8988T (cell line): ENCODE results near the gene SMCHD1.
"Not testable (repeated sequence)": the region's sequence is repeated elsewhere in the genome, so short reads cannot be mapped to it uniquely, and the experiment has no call there.

ENCODE experiments used
- DNase-seq: peaks from one replicate; pipeline ENCODE4 v3.0.0; 2011

SMCHD1 gene

DNA sequence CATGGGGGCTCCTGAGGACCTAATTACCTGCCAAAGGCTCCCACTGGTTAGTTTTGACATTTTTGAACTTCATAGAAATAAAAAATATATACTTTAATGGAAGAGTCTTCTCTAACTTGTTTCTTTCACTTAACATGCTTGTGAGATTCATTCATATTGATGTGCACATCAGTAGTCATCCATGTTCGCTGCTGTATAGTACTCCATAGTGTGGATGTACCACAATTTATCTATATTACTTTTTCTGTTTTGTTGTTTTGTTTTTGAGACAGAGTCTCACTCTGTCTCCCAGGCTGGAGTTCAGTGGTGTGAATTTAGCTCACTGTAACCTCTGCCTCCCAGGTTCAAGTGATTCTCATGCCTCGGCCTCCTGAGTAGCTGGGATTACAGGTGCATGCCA, 168.4 kb downstream of the SMCHD1 start:
- DNase-seq = no peak

DNA sequence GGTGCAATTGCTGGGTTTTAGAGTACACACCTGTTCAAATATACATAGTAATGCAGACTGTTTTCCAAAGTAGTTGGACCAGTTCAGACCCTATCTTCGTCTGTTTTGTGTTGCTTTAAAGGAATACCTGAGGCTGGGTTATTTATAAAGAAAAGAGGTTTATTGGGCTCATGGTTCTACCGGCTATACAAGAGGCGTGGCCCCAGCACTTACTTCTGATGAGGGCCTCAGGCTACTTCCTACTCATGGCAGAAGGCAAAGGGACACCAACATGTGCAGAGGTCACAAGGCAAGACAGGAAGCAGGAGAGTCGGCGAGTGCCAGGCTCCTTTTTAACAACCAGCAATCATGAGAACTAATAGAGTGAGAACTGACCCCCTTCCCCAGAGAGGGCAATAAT, 169.3 kb downstream of the SMCHD1 start:
- no peak for DNase-seq

DNA sequence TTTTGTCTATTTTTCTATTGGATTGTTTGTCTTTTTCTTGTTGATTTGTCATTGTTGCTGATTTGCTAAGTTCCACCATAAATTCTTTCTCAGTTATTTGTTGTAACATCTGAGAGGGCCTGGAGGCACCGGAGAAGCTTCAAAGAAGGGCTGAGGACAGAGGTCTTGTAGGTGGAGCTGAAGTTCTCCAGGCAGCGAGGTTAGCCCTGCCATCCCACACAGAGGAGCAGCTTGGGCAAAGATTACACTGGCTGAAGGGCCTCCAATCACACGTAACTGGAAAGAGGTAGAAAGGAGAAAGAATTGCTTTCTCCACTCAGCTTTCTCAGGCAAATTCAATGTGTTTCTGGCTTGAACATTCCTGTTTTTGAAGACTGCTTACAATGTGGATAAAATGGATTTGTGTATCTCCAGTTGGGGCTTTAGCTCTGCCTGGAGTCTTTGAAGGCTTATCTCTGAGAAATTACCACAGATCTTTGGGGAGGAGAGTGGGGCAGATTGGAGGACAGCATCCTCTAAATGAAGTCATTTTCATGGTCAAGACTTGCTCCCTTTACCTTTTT, 170.2 kb downstream of the SMCHD1 start:
- DNase-seq = no peak

DNA sequence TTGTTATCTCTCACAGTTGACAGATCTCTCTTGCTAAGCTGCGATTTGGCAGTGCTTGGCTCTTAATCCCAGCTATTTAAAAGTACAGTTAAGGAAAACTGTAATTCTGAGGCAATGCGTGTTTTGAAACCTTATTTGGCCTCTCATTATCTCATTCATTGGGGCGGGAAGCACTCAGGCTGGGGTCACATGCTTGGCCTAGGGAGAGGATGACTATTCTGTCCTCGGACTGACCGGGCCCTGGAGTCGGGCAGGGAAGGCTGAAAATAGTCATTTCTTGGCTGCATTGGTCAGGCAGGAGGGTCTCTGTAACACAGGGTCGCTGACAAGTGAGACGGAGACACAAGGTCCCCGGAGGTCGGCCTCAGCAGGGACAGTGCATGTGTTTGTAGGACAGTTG, 171.1 kb downstream of the SMCHD1 start:
- DNase-seq = no peak

- no peak for DNase-seq
These were observed 171.5 kb downstream of the SMCHD1 start for GRCh38 chr18:2827061-2827460.

GRCh38 chr18:2836118-2836517, 180.6 kb downstream of the SMCHD1 start:
- not testable (repeated sequence) for DNase-seq

- not testable (repeated sequence) for DNase-seq
These were observed 181.8 kb downstream of the SMCHD1 start for GRCh38 chr18:2837290-2837689.

GRCh38 chr18:2839202-2839601, 183.7 kb downstream of the SMCHD1 start:
- no peak for DNase-seq

- no peak for DNase-seq
These were observed 185.0 kb downstream of the SMCHD1 start for GRCh38 chr18:2840521-2840920.

GRCh38 chr18:2843146-2843545, 187.6 kb downstream of the SMCHD1 start:
- no peak for DNase-seq

DNA sequence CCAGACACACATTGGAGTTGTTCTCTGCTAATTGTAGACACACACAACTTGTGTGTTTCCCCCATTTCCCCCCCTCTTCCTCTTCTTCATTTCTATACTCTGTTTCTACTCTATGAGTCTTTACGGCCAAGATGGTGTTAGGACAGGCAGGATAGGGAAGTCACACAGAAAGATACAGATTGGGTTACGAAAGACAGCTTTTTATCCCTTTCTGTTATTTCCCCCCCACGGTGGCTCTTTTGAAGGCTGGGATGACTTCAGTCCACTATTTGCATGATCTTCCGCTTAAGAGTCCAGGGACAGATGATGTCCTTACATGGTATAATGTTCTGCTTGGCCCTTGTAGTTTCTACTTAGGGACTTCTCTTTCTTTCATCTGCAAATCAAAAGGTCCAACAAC, 189.6 kb downstream of the SMCHD1 start:
- no peak for DNase-seq

DNA sequence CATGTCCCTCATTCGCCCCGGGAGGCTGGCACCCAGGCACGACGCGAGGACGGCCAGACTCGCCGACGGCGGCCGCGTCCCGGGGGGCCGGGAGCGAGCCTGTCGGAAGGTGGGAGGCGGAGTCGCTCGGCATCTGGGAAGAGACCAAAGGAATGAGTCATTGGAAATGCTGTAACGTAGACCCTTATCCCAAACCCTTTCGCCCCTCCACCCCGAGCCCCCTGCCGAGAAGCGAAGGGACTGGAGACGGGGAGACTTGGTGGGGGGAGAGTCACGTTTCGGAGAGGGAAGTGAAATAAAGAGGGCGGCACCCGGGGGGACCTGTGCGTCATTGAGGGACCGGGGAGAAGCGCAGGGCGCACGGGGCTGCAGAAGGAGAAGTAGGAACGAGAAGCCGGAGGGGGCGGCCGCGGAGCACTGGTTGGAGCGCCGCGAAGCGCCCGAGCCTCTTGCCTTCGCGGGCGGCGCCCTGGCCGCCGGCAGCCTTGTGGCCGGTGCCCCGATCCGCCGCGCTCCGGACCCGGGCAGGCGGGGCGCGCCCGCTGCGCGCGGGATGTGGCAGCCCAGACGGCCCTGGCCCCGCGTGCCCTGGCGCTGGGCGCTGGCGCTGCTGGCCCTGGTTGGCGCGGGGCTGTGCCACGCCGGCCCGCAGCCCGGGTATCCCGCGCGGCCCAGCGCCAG, 191.2 kb downstream of the SMCHD1 start, which contains the start of gene EMILIN2:
Gene EMILIN2 (plus strand): TSS at position 371 of the 681 bp plus-strand sequence. CDS start 183 bp downstream, at position 554.
- peak; percentile 57 for DNase-seq

DNA sequence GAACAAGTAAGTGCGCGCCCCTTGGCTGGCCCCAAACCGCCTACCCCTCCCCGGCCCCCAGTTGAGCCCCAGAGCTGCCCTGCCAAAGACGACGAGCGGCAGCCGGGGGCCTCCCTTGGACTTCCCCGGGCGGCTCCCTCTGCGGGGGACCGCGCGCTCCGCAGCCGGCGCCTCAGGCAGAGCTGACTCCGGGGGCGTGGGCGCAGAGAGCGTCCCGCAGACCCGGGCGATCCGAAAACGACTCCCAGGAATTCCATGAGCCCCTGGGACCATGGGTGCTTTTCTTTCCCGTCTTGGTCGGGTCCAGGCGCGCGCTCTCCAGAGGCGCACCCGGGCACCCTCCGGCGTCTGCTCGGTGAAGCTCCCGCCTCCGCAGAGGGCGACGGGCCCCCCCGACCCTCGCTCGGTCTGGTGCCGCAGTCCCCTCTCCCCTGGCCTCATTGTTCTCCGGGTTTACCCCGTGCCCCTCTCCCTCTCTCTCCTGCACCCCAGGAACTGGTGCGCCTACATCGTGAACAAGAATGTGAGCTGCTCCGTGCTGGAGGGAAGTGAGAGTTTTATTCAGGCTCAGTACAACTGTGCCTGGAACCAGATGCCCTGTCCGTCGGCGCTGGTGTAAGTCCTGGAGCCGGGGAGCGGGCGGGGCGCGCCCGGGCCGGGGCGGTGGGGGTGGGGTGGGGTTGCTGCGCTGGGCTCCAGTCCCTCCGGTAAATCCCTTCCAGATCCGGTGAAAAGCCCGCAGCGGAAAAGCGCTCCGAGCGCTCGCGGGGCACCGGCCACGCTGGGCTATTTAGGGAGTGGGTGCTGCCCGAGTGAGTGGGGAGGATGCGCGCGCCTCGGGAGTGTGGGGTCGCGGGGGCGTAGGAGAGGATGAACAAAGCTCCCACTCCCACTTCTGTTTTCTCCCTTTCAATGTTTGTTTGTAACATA, 192.1 kb downstream of the SMCHD1 start:
- DNase-seq = peak; percentile 63

DNA sequence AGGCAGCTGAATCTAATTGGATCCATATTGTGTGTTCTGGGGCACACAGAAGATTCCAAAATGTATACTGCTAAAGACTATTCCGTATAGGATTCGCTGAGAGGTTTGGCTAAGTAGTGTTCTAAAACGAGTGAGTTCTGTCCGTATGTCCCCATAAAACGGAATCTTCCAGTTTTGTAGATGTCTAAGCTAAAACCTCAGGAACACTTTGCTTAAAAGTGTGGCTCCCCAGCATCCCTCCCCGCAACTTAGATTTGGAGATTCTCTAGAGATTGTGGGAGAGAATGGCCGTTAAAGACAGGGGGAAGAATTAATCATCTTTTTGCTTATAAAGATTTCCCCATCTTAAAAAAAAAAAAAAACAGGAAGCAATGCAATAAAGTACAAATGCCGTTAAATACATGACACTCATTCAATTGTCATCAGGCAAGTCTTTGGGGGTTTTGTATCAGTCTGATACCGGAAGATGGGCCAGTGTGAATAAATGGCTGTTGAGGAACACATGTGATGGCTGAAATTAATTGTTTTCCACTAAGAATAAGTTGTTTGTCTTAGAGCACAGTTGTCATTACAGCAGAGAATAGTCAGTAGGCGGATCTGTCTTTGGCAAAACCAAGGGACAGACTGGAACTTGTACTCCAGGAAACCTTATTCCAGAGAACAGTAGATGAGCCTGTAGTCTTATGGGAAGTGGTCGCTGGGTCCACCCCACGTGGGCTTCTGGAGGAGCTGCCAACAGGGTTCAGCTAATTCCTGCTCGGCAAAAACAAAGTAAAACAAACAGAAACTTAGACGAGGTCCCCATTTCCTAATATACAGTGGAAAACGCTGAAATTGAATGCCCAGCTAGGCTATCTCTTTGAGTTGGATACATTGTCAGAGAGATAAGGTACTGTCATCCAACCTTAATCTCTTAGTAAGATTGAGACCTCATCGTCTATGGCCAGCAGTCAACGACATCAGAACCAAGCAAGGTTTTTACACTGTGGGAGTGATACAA, 193.0 kb downstream of the SMCHD1 start:
- DNase-seq = no peak

DNA sequence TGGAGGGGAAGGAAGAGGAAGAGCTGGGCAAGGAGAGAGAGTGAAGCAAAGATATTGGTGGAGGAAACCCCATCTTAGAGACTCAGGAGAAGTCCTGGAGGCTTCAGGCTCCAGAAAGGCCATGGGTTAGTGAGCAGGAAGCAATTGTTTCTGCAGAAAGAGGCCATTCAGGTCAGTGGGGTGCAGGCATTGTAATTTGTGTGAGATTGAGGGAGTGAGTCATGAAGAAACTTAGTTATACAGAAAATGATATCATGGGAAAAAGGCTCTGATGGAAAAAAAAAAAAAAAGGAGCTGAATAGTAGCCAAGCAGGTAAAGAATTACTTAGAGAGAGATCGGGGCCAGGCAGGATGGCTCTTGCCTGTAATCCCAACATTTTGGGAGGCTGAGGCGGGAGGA, 195.3 kb downstream of the SMCHD1 start:
- no peak for DNase-seq

DNA sequence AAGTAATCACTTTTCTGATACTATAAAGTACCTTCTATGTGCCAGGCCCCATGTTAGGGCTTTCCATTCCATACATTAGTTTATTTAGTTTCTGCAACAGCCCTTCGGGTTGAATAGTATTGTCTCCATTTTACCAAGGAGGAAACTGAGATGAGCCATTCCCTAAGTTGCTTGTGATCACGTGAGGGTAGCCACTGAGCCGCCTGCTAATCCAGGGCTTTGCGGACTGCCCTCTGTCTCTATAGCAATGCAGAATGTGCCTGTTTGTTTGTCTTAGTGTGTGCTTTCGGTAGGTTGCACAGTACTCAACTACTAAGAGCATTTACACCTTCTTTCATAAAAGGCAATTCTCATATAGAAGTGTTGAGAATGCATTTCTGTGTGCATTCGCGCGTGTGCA, 196.2 kb downstream of the SMCHD1 start:
- DNase-seq = no peak

DNA sequence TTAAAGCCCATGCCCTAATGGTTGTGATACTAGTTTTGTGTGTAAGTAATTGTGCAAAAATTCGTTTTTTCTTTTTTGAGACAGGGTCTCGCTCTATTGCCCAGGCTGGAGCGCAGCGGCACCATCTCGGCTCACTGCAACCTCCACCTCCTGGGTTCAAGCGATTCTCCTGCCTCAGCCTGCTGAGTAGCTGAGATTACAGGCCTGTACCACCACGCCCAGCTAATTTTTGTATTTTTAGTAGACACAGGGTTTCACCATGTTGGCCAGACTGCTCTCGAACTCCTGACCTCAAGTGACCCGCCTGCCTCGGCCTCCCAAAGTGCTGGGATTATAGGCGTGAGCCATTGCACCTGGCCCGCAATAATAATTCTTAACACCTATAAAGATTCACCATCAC, 196.9 kb downstream of the SMCHD1 start:
- not testable (repeated sequence) for DNase-seq

GRCh38 chr18:2853173-2853925, 197.8 kb downstream of the SMCHD1 start:
- no peak for DNase-seq

DNA sequence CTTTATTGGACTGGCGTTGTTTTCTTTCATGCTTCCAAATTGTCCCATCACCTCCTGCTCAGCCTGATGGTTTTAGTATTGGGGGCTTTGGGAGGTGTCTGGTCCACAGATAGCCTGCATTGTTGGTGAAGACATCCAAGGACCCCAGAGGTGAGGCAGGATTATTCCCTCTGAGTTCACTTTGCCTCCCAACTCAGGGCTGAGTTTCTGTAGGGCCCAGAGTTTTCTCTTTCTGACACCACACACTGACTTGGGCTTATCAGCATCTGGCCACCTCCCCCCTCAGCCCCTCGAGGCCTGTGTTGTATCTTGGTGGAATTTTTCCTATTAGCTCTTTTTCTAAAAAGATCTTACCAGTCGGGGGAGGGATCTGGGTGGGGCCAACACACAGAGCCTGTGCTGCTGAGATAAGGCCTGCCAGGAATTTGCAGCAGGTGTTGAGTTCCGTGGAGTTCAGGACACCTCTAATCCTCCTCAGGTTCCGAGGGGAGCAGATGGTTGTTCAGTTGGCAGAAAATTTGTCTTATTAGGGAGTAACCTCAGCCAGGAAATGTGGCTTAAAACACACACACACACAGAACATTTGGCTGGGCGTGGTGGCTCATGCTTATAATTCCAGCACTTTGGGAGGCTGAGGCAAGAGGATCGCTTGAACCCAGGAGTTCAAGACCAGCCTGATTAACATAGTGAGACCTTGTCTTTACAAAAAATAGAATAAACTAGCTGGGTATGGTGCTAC, 198.6 kb downstream of the SMCHD1 start:
- no peak for DNase-seq
